Stimulated activated CD8-positive, alpha-beta memory T cell treated with anti-CD3 and anti-CD28 coated beads, Interleukin-15, amount 100 ng/mL, for 24 hours (primary cell): ENCODE measurements around the gene COX20.
"Not testable (repeated sequence)": the region's sequence is repeated elsewhere in the genome, so short reads cannot be mapped to it uniquely, and the experiment has no call there.

Experiments used
- DNase-seq: peaks from one replicate; pipeline ENCODE4 v3.0.0-alpha.2; 2020; ENCODE audit warnings: low read depth

COX20 gene

GRCh38 chr1:244835276-244836134 lies at the start of gene COX20:
Gene COX20 (plus strand): TSS chr1:244835658. CDS start chr1:244835715, 57 bp downstream.
- peak; percentile 73 for DNase-seq

- no peak for DNase-seq
Measured at GRCh38 chr1:244788493-244789275, 46.8 kb upstream of the COX20 start.

- DNase-seq: no peak
Measured at GRCh38 chr1:244789276-244789580, 46.2 kb upstream of the COX20 start.

- no peak for DNase-seq
Measured at GRCh38 chr1:244789731-244790130, 45.7 kb upstream of the COX20 start.

GRCh38 chr1:244791061-244791460 lies 44.4 kb upstream of the COX20 start:
- no peak for DNase-seq

- no peak for DNase-seq
Measured at GRCh38 chr1:244792188-244792850, 43.1 kb upstream of the COX20 start.

GRCh38 chr1:244794071-244794470 lies 41.4 kb upstream of the COX20 start:
- DNase-seq: no peak

GRCh38 chr1:244794516-244794915 lies 40.9 kb upstream of the COX20 start:
- DNase-seq: not testable (repeated sequence)

GRCh38 chr1:244796719-244797406 lies 38.6 kb upstream of the COX20 start:
- no peak for DNase-seq

GRCh38 chr1:244800821-244801220 lies 34.6 kb upstream of the COX20 start:
- no peak for DNase-seq

- no peak for DNase-seq
Measured at GRCh38 chr1:244801246-244801645, 34.2 kb upstream of the COX20 start.

GRCh38 chr1:244802041-244802440 lies 33.4 kb upstream of the COX20 start:
- DNase-seq: no peak

GRCh38 chr1:244802556-244803239 lies 32.8 kb upstream of the COX20 start:
- no peak for DNase-seq

- DNase-seq: no peak
Measured at GRCh38 chr1:244804841-244805240, 30.6 kb upstream of the COX20 start.

- DNase-seq: no peak
Measured at GRCh38 chr1:244807138-244807537, 28.3 kb upstream of the COX20 start.

- DNase-seq: no peak
Measured at GRCh38 chr1:244810221-244810620, 25.2 kb upstream of the COX20 start.

GRCh38 chr1:244813327-244813726 lies 22.1 kb upstream of the COX20 start:
- DNase-seq: no peak

- DNase-seq: no peak
Measured at GRCh38 chr1:244815600-244816099, 19.8 kb upstream of the COX20 start.

GRCh38 chr1:244817415-244817894 lies 18.0 kb upstream of the COX20 start:
- DNase-seq: no peak

- DNase-seq: no peak
Measured at GRCh38 chr1:244820131-244820530, 15.3 kb upstream of the COX20 start.

- DNase-seq: no peak
Measured at GRCh38 chr1:244821134-244821533, 14.3 kb upstream of the COX20 start.
